ENCODE data around the gene CDC25B. TPM values are rescaled to one million over a fixed set of nuclear protein-coding genes. Genes with fewer than 3 reads are reported as not detected.
"Not testable (repeated sequence)": the region's sequence is repeated elsewhere in the genome, so short reads cannot be mapped to it uniquely, and the experiment has no call there.

Gene CDC25B
- total and polyA plus RNA-seq, 2 experiments from 2014 or later: 9.7 to 59.9 TPM

DNA sequence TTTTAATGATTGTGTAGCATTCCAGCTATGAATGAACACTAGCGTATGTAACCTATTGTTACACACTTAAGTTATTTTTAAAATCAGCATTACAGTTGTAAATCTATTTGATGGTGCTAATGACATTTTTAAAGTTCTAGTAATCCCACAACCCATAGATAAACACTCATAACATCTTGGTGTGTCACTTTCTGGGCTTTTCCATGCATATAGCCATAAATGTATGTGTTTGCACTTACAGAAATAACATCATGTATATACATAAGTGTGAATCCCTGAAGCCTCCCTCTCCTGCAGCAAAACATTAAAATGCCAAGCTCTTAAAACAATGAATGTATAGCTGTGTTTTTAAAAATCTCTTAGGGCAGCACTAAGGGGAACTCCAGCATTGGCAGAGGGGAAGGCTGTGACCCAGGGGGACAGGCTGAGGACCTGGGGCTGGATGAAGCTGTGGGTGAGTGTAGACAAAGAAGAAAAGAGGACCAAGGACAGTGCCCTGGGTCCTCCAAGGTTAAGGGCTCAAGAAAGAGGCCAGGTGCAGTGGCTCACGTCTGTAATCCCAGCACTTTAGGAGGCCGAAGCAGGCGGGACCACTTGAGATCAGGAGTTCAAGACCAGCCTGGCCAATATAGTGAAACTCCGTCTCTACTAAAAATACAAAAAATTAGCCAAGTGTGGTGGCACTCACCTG, 8.6 kb upstream of the CDC25B start:
- DNase-seq (ENCODE audit: low read depth in 1 of 2, low spot score in 1 of 2): no peak
- peak overlapping the region; percentile 32 for H3K4me3 ChIP-seq
- no peak overlapping the region for H3K27ac ChIP-seq
- peaks cover 4% of the 10 kb centered on the region for H3K27me3 ChIP-seq
- no peaks in the 10 kb centered on the region for H3K9me3 ChIP-seq (ENCODE audit: low read depth)
- TF ChIP-seq, protein P1, sequence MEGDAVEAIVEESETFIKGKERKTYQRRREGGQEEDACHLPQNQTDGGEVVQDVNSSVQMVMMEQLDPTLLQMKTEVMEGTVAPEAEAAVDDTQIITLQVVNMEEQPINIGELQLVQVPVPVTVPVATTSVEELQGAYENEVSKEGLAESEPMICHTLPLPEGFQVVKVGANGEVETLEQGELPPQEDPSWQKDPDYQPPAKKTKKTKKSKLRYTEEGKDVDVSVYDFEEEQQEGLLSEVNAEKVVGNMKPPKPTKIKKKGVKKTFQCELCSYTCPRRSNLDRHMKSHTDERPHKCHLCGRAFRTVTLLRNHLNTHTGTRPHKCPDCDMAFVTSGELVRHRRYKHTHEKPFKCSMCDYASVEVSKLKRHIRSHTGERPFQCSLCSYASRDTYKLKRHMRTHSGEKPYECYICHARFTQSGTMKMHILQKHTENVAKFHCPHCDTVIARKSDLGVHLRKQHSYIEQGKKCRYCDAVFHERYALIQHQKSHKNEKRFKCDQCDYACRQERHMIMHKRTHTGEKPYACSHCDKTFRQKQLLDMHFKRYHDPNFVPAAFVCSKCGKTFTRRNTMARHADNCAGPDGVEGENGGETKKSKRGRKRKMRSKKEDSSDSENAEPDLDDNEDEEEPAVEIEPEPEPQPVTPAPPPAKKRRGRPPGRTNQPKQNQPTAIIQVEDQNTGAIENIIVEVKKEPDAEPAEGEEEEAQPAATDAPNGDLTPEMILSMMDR (IDR thresholded peaks at IDR 0.05; ENCODE audit: low read depth, low read length): no peak
- H3K4me1 ChIP-seq (ENCODE audit: low read depth): peaks cover 5% of the 10 kb centered on the region
- H3K36me3 ChIP-seq: no peaks in the 10 kb centered on the region

DNA sequence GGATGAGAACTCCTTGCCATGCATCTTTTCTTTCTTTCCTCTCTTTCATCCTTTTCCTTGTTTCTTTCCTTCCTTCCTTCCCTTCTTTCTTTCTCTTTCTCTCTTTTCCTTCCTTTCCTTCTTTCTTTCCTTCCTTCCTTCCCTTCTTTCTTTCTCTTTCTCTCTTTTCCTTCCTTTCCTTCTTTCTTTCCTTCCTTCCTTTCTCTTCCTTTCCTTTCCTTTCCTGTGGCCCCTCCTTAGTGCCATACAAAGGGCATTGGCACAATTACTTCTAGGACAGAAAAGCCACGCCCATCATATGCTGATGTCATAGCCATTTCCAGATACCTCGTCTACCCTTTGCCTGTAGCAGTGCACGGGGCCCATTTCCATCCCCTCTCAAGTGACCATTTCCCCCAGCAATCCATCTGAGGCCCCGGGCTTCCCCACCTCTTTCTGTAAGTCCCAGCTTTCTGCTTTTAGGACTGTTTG, 7.4 kb upstream of the CDC25B start:
- H3K27ac ChIP-seq: no peak overlapping the region
- TF ChIP-seq, protein P1 (IDR thresholded peaks at IDR 0.05; ENCODE audit: low read depth, low read length): no peak
- H3K9me3 ChIP-seq (ENCODE audit: low read depth): no peaks in the 10 kb centered on the region
- no peak overlapping the region for H3K4me3 ChIP-seq
- H3K4me1 ChIP-seq (ENCODE audit: low read depth): peaks cover 5% of the 10 kb centered on the region
- no peaks in the 10 kb centered on the region for H3K36me3 ChIP-seq
- H3K27me3 ChIP-seq: peaks cover 4% of the 10 kb centered on the region
- no peak for DNase-seq (ENCODE audit: low read depth in 1 of 2, low spot score in 1 of 2)

DNA sequence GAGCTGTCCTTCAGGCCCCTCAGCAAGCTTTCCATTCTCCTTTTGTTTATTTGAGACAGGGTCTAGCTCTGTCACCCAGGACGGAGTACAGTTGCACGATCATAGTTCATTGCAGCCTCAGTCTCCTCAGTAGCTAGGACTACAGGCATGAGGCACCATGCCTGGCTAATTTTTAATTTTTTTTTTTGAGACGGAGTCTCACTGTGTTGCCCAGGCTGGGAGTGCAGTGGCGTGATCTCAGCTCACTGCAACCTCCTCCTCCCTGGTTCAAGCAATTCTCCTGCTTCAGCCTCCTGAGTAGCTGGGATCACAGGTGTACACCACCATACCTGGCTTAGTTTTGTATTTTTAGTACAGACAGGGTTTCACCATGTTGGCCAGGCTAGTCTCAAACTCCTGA, 6.9 kb upstream of the CDC25B start:
- not testable (repeated sequence) for H3K27me3 ChIP-seq; H3K4me3 ChIP-seq; H3K4me1 ChIP-seq (ENCODE audit: low read depth); H3K9me3 ChIP-seq (ENCODE audit: low read depth); H3K27ac ChIP-seq; DNase-seq (ENCODE audit: low read depth in 1 of 2, low spot score in 1 of 2); H3K36me3 ChIP-seq

DNA sequence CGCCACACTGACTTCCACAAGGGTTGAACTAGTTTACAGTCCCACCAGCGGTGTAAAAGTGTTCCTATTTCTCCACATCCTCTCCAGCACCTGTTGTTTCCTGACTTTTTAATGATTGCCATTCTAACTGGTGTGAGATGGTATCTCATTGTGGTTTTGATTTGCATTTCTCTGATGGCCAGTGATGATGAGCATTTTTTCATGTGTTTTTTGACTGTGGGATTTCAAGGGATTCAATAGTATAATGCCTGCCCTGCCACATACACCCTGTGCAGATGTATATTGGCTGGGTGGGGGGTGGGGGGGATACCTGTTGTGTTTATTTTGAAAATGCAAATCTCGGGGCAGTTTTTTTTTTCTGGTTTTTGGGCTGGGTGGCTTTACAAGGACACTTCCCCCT, 1.9 kb upstream of the CDC25B start:
- H3K36me3 ChIP-seq; H3K27ac ChIP-seq; DNase-seq (ENCODE audit: low read depth in 1 of 2, low spot score in 1 of 2); H3K4me1 ChIP-seq (ENCODE audit: low read depth); H3K27me3 ChIP-seq; H3K9me3 ChIP-seq (ENCODE audit: low read depth); H3K4me3 ChIP-seq: not testable (repeated sequence)

DNA sequence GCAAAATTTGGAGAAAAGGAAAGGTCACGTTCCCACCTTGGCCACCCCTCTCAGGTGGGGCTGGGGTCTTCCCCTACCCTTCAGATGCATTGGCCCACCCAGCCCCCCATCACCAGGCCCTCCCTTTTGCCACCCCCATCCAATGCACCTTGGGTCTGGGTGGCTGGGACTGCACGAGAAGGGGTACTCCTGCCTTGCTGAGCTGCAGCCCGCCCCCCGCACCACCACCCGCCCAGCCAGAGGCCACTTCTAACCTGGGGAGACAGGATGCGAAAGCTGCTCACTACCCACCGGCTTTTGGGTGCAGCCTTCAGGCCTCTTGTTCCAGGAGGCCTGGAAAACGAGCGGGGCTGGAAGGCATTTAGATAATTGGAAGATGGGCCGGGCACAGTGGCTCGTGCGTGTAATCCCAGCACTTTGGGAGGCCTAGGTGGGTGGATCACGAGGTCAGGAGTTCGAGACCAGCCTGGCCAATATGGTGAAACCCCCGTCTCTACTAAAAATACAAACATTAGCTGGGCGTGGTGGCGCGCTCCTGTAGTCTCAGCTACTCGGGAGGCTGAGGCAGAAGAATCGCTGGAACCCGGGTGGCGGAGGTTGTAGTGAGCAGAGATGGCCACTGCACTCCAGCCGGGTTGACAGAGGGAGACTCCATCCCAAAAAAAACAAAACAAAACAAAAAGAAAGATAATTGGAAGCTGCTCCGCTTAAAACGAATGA, 1.2 kb upstream of the CDC25B start:
- no peak for DNase-seq (ENCODE audit: low read depth in 1 of 2, low spot score in 1 of 2)
- H3K27ac ChIP-seq: no peak overlapping the region
- peaks cover 7% of the 10 kb centered on the region for H3K4me1 ChIP-seq (ENCODE audit: low read depth)
- TF ChIP-seq, protein P1 (IDR thresholded peaks at IDR 0.05; ENCODE audit: low read depth, low read length): no peak
- H3K36me3 ChIP-seq: no peaks in the 10 kb centered on the region
- H3K4me3 ChIP-seq: no peak overlapping the region
- H3K27me3 ChIP-seq: no peaks in the 10 kb centered on the region
- H3K9me3 ChIP-seq (ENCODE audit: low read depth): no peaks in the 10 kb centered on the region

DNA sequence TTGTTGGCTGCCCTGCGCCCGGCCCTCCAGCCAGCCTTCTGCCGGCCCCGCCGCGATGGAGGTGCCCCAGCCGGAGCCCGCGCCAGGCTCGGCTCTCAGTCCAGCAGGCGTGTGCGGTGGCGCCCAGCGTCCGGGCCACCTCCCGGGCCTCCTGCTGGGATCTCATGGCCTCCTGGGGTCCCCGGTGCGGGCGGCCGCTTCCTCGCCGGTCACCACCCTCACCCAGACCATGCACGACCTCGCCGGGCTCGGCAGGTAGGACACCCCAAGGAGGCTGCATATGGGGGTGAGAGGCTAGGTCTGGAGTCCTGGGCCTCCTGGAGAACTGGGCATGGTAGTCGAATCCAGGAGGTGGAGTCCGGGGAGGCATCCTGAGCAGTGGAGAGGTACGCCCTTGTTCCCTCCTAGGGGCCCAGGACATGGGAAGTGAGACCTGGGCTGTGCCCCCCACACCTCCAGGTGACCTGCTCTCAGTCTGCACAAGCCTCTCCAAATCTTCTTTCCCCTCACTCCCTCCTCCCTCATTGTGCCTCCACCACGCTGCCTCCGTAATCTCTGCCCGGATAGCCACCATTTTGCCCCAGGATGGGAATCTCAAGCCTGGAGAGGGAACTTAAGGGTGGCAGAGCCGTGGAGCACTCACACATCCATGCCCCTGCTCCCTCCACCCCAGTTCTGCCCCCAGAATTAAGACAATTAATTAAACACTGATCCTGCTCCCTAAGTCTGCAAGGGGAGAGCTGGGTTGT, 541 bp downstream of the CDC25B start:
- H3K36me3 ChIP-seq: no peaks in the 10 kb centered on the region
- no peak for DNase-seq (ENCODE audit: low read depth in 1 of 2, low spot score in 1 of 2)
- TF ChIP-seq, protein P1 (IDR thresholded peaks at IDR 0.05; ENCODE audit: low read depth, low read length): no peak
- no peaks in the 10 kb centered on the region for H3K27me3 ChIP-seq
- H3K27ac ChIP-seq: no peak overlapping the region
- no peaks in the 10 kb centered on the region for H3K9me3 ChIP-seq (ENCODE audit: low read depth)
- peak overlapping the region; percentile 49 for H3K4me3 ChIP-seq
- H3K4me1 ChIP-seq (ENCODE audit: low read depth): peaks cover 10% of the 10 kb centered on the region
